ENCODE results near the gene AGAP5.

Gene AGAP5

DNA sequence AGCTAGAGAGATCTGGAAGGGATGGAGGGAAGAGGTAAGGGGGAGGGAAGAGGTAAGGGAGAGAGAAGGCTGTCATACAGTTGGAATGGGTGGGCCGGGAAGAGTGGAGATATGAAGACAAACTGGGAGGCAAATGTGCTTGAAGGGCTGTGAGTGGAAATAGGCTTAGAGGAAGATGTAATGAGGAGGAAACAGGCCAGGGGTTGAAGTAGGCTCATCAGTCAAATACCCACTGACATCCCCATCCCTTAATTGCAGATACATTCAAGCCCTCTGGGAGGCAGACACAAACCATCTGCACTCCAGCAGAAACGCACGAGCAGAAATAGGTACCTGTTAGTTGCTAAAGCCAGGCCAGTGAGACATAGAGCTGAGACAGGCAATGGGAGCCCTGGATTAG is 44.2 kb downstream of the AGAP5 start:
- no peak for DNase-seq (ENCODE audit: low read depth)

DNA sequence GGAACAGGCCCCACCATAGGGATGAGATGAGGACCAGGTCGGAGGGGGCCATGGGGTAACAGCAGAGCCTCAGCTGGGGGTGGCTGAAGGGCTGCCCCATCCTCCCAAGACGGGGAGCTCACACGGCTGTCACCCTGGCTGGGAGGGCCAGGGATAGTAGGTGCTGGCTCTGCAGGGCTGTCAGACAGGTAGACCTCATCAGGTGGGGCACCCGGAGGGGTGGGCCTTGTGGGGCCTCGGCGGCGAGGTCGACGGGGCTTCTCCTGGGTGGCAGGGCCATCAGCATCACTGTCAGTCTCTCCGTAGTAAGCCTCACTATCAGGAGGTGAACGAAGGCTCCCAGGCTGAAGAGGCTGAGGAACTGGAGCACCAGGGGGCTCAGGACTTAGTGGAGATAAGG is 44.7 kb downstream of the AGAP5 start:
- DNase-seq (ENCODE audit: low read depth), result no peak

DNA sequence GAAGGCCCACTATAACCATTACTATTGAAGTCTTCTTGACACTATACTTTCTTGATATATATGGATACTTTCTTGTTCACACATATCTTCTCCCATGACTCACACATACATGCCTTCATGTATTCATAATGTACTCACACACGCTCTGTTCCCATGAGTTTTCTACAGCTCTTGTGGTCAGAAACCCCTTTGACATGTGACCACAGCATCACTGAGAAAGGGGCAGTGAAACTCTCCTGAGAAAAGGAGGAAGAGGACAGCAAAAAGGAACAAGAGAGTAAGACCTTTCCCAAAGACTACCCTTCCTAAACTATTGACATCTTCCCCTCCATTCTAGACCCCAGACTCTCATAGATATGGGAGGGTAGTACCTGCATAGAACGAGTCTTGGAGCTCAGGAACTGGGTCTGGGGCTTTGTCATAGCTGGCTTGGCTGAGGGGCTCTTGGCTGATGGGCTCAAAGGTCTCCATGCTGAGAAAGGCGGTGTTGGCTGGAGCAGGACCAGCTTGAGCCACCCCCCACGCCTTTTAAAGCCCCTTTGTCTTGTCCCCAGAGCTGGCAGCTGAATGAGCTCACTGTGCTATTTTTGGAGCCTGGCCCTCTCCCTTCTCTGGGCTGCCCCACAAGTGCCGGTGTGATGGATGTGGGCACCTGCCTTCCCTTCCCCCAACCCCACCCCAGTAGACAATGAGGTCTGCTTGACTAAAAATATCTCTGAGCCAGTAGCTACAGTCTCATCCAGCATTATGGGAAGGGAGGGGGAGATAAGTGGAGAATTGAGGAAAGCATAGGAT is 47.2 kb downstream of the AGAP5 start:
- peak; percentile 86 for DNase-seq (ENCODE audit: low read depth)

DNA sequence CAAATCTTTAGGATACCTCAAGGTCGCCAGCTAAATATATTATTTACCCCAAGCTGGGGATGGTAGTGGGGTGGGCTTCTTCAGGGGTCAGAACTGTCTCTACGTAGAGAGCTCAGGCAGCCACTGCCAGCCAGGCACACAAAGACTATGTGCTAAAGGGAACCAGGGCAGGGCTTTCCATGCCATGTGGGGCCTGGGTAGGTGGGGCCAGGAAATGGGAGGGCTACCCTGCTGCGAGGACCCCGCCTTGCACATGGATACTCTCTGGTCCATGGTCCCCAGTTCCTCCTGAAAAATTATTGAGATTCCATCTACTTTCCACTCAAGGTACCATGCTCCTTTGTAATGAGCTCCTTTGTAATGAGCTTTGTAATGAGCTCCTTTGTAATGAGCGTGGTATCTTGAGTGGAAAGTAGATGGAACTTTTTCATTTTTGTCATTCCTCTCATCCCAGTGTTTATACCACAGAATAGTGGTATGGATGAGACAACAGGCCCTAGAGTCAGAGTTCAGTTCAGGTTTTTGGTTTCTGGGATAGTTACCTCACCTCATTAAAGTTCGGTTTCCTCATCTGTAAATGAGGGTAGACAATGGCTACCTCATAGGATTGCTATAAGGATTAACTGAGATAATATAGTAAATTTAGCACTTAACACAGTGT is 47.9 kb downstream of the AGAP5 start:
- no peak for DNase-seq (ENCODE audit: low read depth)

DNA sequence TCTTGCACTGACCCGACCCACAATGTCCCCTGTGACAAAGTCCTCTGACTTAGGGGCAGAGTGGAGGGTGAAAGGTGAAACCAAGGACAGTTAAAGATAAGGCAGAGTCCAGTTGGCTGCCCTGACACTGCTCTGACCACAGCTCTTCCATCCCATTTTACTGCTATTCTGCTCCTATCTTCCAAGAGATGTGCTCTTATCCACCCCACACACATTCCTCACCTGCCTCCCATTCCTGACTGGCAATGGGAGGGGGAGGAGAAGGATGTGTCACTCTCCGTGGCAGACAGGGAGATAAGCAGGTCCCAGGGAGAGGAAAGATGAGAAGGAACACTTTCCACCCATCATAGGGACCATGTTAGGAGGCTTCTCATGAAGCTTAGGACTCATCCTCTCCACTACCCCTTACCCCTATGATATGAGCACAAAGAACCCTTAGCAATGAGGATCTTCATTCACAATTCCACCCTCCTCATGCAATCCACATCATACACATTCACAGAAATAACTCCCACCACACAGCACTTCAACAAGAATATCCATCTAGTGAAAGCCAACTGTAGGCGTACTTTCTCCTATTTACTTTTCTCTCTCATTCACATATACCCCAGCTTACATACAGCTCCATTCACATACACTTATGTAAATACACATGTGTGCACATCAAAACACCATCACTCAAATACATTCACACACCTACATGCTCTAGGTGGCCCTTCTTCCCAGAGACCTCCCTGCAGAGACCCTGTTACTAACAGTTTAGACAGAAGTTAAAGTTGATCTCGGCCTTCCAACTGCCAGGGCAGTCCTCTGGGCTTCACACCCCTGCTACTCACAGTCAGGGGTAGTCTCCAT is 48.7 kb downstream of the AGAP5 start:
- DNase-seq (ENCODE audit: low read depth), result no peak

DNA sequence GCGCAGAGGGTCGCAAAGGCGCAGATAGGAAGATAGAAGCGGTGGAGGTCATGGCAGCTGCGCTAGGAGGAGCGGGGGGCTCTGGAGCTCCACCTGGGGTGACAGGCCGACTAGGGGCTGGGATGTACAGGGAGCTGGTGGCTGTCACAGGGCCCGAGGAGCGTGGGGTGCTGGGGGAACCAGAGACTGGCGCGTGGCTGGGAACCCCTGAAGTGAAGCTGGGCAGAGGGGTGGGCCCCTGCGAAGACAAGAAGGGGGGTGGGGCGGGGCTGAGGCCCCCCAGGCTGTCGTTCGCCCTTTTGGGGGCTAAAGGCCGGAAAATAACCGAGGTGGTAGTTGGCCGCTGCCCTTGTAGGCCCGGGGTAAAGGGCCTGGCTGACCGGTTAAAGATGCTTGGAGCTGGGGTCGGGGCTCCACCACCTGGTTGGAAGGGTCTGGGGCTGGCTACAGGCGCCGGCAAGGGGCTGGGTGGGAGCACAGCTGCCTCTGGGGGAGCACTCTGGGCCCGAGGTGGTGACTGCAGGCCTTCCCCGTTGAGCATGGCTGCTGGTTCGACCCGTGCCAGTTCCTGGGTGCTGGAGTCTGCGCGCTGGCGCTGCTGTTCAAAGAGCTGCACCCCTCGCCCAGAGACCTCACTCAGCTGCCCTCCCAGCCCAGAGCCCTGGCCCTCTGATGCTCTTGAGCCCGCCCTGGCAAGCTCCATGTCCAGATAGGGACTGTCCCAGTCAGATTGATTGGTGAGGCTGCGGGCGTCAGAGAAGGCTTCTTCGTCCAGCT is 49.8 kb downstream of the AGAP5 start:
- DNase-seq (ENCODE audit: low read depth), result no peak

DNA sequence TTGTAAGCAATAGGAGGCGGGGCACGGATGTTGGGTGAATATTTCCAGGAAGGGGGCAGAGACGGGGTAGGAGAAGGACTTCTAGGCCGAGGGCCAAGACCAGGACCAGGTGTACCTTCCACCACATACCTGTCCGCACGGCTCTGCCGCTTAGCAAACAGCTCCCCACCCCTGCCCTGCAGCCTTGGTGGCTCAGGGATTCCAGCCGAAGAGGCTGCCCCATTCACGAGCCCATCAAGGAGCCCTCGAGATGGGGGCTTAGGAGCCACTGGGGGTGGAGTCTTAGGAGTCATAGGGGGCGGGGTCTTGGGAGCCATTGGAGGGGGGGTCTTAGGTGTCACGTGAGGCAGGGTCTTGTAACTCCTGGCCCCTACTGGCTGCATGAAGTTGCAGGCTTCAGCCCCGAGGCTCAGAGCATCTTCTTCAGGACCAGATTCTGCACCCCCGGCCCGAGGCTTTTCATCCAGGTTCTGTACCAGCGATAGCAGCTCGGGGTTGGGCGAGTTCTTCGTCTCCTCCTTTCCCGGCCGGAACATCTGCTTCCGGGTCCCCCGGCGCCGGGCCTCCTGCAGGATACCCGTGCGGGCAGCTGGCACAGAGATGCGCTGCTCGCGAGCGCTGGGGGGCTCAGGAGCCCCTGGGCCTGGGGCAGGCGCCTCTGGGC is 50.6 kb downstream of the AGAP5 start:
- DNase-seq (ENCODE audit: low read depth), result no peak

DNA sequence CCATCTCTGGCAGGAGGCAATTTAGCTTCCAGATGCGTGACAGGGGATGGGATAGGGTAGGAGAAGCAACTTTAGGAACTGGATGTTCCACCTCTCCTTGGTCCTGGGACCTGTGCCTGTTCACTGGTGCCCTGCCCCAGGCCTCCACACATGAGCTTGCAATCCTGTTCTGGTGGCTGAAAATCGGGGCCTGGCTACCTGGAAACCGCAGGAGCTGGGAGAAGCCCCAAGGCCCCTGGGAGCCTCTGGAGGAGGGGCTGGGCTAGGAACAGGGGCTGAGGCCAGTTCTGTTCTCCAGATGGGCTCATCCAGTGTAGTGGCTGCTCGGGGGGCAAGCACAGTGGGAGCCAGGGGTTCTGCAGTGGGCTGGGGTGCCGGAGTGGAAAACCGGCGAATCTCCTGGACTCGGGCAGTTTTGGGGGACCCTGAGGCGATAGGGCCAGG is 51.3 kb downstream of the AGAP5 start:
- no peak for DNase-seq (ENCODE audit: low read depth)

DNA sequence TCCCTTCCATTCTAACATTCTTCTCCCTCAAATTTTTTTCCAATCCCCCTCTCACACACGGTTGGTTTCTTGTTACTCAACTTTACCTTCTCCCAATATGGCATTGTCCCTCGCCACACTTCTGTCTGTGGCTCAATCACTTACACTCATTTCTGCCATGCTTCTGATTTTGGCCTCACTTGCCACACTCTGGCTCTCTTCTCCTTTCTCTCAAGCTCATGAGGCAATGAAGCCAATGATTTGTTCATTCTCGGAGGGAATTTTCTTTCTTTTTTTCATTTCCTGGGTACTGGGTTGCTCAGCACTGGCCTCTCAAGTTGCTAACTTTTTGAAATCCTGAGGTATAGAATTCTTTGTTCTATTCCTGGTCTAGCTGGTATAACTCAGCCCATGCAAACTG is 52.7 kb downstream of the AGAP5 start:
- no peak for DNase-seq (ENCODE audit: low read depth)

DNA sequence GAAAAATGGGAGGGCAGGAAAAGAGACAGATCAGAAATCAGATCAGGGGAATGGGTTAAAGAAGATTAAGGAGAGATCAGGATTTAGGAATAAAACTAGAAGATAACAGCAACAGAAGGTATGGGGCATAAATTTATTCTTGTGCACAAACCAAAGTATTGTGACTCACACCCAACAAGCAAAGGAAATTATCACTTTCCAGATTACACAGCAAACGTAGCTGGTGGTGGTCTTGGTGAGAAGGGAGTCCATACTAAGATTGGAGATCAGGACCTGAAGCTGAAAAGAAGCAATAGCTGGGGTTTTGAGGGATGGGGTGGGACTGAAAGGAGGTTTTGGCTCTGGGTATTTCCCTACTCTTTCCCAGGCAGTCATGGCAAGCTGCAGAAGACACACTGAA is 53.1 kb downstream of the AGAP5 start:
- no peak for DNase-seq (ENCODE audit: low read depth)

DNA sequence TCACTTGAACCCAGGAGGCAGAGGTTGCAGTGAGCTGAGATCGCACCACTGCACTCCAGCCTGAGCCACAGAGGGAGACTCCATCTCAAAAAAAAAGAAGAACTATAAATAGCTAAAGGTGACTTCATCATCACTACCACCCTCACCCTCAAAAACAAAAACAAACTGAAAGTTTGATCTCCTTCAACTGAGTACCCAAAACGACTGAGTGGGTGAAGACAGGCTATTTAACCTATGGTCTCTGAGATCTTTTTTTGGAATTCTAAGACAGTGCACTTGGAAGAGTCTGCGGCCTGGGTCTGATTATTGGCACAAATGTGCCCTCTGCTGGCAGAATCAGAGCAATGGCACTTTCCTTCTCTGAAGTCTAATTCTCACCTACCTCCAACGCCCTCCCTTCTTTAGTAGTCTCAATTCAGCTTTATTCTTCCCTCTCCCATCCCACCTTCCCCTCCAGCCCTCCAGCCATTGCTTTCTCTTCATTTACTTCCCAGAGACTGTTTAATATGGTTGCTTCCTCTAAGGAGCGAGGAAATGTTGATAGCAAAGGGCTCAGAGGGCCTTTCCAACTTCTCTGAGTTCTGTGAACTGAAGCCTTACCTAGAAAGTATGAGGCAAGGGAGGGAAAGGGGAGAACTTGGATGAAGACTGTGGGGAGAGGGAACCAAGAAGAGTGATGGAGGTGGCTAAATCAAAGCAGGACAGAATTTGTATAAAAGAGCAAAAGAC is 53.7 kb downstream of the AGAP5 start:
- no peak for DNase-seq (ENCODE audit: low read depth)

DNA sequence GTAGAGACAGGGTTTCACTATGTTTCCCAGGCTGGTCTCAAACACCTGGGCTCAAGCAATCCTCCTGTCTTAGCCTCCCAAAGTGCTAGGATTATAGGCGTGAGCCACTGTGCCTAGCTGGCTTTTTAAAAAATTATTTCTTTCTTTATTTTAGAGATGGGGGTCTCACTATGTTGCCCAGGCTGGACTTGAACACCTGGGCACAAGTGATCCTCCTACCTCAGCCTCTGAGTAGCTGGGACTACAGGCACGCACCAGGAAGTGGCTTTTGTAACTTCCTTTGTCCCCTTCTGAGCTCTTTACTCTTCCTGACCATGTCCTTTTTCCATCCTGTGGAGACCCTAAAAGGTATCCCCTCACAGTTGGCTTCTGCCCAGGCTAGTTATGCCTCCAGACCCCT is 54.5 kb downstream of the AGAP5 start:
- no peak for DNase-seq (ENCODE audit: low read depth)

DNA sequence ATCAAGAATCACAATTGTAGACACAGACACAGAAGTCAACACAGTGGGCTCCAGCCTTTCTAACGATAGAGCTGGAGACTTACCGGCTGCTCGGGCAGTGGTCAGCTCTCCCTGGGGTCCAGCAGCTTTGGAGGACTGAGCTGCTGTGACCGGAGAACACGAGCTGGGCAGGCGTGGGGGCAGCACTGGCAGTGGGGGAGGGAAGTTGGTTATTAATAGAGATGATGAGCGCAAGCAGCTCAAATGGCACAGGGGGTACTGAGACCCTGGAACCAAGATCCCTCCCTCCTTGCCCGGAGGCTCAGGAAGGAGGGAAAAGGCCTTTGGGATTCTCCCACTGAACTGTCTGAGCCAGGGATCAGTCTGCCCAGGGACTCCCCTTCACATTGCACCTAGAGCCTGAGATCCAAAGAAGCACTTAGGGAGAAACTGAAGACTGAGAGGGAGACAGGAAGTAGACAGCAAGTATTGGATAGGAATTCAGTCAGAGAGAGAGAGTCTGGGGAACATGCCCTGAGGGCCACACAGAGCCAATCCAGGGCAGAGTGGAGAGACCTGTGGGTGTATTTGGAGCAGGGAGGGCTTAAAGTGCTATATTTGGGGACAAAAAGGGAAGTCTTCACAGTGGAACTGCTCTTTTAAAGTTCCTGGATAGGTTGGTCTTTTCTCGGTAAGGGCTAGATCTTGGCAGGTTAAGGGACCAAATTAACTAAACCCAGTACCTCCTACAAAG is 56.4 kb downstream of the AGAP5 start, which contains the start of gene MYOZ1:
Gene MYOZ1, minus strand, starts transcription at position 147 of the 733 bp plus-strand sequence. CDS start 1,457 bp downstream, outside the sequence.
- DNase-seq (ENCODE audit: low read depth), result no peak

DNA sequence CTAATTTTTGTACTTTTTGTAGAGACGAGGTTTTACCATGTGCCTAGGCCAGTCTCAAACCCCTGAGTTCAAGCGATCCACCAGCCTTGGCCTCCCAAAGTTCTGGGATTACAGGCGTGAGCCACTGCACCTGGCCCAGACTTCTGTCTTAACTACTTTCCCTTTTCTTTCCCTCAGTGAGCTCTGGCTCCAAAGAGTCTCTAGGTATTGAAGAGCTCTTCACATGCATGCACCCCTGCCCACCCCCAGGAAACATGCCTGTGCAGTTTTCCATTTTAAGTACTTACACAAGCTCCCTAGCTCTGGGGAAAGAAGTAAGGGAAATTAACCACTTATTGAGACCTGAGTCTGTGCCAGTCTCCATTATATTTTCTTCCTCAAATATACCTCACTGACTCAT is 58.6 kb downstream of the AGAP5 start:
- DNase-seq (ENCODE audit: low read depth), result no peak

DNA sequence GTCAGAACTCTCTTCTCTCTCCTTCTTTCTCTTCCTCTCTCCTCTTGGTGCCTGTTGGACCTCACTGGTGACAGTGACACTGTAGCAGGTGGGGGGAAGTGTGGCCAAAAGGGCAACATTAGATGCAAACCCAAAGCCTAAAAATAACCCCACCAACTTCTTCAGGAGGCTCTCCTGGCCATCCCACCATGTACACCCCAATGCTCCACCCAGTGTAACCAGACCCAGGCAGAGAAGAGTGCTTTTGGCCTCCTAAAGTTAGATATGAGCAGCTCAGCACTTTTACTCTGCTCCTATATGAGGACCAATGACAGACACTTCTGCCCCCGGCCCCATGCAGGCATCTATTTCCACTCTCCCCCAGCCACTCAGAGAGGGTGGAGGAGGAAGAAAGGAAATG is 62.1 kb downstream of the AGAP5 start:
- DNase-seq (ENCODE audit: low read depth), result no peak

DNA sequence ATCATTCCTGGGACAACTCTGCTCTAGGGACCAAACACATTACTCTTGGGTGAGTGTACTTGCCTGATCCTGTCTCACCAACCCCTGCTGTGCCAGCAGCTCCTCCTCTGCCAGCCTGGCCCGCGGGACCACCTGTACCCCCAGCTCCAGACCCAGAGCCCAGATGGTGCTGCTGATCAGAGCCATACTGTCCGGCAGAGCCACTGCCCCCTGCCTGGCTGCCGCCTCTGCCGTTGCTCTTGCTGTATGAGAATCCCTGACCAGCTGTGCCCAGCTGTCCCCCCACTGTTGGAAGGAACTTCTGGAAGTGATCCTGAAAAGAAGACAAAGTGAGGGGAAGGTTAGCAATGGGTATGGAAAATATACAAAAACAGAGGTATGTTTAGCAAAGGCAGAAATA is 63.5 kb downstream of the AGAP5 start:
- DNase-seq (ENCODE audit: low read depth), result no peak

DNA sequence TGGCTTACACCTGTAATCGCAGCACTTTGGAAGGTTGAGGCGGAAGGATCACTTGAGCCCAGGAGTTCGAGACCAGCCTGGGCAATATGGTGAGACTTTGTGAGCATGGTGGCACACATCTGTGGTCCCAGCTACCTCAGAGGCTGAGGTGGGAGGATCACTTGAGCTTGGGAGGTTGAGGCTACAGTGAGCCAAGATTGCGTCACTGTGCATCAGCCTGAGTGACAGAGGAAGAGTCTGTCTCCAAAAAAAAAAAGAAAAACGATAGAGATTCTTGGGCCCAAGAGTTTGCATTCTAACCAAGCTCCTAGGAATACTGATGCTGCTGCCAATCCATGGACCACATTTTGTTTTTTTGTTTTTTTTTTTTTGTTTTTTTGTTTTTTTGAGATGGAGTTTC is 68.7 kb downstream of the AGAP5 start:
- DNase-seq (ENCODE audit: low read depth), result no peak

DNA sequence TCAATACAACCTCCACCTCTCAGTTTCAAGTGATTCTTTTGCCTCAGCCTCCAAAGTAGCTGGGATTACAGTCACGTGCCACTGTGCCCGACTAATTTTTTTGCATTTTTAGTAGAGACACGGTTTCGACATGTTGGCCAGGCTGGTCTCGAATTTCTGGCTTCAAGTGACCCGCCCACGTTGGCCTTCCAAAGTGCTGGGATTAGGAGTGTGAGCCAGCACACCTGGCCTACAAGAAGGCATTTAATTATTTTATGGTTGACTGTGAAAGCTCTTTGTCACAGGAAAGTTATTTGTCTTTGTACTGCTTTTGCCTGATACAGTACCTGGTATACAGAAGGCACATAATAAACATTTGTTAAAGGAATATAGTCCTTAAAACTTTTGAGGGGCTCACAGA is 69.5 kb downstream of the AGAP5 start:
- DNase-seq (ENCODE audit: low read depth), result no peak

DNA sequence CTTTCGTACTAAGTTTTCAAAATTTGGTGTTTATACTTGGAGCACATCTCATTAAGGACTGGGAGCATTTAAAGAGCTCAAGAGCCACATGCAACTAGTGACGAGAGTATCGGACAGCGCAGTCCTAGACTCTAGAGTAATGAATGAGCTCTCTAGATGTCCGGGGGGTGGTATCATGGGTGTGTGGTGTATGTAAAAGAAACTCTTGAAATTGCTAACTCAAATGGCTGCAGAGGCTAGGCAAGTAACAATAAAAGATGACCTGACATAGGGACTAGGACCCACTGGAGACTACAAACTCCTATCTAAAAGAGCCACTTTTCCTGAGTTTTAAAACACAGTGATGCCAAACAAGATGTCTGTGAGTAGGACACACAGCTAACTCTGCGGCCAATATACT is 70.6 kb downstream of the AGAP5 start:
- no peak for DNase-seq (ENCODE audit: low read depth)
